Stimulated activated CD8-positive, alpha-beta memory T cell treated with anti-CD3 and anti-CD28 coated beads, Interleukin-7, amount 100 ng/mL, for 48 hours (primary cell): ENCODE results near the gene TMEM161A.

Experiments used
- DNase-seq, 2 donors: peaks; one replicate each; pipeline ENCODE4 v3.0.0-alpha.2; 2020; ENCODE audit warnings: low read depth in 1 of 2; ENCODE audit errors: extremely low read depth in 1 of 2

TMEM161A gene

DNA sequence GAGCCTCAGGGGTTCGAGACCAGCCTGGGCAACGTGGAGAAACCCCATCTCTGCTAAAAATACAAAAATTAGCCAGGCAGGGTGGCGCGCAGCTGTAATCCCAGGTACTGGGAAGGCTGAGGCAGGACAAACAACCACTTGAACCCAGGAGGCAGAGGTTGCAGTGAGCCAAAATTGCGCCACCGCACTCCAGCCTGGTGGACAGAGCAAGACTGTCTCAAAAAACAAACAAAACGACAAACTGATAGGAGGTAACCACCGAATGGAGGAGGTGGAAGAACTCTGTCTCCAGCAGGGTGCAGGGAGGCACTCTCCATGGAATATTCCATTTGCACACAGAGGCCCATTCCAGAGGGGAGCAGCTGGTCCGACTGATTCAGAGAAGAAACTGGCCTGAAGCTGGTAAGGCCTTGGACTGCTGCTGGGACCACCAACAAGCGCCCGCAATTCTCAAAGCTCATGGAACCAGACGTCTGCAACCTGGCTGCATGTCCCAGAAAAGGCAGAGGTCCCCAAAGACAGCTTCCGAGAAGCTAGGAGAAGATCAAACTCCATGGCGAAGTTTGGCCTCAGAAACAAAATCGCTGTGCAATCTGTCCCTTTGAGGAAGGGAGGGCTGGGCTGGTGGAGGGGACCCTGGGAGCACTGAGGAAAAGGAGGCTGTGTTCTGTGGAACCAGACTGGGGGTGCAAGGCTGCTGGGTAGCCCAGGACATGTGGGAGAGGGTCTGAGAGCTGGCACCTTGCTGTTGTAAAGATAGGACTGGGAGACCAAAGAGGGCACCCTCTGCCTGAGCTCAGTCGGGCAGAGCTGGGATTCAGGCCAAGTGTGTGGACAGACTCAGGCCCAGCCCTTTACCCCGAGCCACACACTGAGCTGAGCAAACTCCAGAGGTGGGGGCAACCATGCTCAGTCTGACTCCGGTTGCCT, 39.3 kb downstream of the TMEM161A start:
- DNase-seq = no peak

DNA sequence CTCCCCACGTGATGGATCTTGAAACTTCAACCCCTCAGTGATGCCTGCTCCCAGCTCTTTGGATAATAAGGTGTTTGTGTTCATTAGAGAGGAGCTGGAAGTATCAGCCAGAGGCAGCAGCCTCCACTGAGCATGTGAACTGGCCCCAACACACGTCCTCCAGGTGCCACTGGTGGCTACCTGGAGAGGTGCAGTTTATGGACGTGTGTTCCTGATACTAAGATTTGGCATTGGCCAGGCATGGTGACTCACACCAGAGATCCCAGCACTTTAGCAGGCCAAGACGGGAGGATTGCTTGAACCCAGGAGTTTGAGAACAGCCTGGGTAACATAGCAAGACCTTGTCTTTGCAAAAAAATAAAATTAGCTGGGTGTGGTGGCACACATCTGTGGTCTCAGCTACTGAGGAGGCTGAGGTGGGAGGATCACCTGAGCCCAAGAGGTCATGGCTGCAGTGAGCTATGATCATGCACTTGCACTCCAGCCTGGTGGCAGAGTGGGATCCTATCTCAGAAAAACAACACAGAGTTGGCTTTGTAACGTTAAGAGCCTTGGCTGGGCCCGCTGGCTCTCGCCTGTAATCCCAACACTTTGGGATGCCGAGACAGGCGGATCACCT, 40.1 kb downstream of the TMEM161A start:
- DNase-seq = no peak

DNA sequence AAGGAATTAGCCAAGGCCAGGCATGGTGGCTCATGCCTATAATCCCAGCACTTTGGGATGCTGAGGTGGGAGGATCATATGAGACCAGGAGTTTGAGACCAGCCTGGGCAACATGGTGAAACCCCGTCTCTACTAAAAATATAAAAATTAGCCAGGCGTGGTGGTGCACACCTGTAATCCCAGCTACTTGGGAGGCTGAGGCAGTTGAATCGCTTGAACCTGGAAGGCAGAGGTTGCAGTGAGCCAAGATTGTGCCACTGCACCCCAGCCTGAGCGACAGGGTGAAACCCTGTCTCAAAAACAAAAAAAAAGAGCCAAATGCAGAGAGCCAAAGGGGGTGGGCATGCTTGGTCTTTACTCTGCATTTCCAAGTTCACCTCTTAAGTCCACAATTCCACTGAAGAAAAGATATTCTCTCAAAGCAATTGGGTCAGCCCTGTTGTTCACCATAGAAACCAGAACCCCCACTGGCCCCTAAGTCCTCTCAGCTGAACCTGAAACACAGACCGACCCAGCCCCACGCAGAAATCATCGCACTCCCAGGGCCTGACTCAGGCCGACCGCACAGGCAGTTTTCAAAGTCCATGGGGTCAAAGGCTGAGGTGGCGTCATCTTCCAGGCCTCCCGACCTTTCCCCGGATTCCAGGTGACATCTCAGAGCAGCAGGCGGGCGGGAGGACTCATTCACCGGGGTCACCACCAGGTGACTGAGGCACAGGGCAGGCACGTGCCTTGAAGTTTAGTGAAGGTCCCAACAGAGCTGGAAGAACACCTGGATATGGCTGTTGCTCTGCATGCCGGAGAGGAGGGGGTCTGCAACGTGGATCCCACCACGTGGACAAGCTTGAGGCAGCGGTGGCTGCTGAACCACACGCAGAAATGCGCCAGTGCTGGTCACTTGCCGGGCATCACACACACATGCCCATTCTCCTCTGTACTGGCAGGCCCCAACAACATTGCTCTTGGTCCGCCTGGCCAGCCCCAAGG, 41.3 kb downstream of the TMEM161A start:
- no peak for DNase-seq

DNA sequence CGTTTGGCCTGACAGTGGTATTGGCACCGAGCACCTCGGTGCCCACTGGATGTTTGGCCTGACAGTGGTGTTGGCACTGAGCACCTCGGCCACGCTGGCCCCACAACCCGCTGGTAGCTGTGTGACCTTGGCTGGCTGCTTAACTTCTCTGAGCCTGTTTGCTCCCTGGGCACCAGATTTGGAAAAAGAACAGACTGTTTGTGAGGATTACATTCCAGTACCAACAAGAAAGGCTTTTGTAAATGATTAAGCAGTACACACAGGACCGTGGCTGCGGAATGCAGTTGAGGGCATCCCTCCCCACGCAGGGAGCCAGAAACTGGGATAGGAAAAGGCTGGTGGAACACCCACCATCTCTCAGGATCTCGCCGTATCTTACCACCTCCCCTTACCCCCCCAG, 42.6 kb downstream of the TMEM161A start:
- DNase-seq = no peak

DNA sequence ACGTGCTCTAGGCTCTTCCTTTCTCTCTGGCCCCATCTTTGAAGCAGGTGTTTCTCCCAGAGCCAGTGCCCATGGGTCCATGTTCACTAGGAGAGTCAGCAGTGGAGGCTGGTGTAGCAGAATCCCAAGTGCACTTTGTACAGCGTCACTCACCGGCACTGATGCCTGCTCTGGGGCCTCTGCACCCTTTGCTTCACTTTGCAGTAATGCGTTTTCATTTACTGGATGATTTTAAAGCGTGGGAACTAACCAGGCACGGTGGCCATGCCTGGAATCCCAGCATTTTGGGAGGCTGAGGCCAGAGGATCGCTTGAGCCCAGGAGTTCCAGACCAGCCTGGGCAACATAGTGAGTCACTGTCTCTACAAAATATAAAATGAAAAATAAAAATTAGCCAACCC, 43.8 kb downstream of the TMEM161A start:
- no peak for DNase-seq

DNA sequence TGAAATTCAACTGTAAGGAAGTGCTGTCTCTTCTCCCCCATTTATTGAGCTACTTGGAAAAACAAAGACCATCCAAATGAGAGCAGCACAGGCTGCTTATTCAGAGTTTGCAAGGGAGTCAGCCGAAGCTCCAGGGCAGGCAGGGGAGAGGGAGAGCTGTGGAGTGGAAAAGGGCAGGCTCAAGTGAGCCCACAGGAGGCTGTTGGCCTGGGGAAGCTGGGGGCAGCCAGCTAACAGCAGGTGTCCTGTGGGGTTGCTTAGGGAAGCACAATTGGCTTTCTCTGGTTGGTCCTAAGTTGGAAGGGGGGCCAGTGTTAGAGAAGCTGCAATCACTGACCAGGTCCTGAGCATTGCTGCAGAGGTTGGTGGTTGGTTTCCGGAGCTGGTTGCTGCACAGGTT, 50.6 kb downstream of the TMEM161A start:
- no peak for DNase-seq

DNA sequence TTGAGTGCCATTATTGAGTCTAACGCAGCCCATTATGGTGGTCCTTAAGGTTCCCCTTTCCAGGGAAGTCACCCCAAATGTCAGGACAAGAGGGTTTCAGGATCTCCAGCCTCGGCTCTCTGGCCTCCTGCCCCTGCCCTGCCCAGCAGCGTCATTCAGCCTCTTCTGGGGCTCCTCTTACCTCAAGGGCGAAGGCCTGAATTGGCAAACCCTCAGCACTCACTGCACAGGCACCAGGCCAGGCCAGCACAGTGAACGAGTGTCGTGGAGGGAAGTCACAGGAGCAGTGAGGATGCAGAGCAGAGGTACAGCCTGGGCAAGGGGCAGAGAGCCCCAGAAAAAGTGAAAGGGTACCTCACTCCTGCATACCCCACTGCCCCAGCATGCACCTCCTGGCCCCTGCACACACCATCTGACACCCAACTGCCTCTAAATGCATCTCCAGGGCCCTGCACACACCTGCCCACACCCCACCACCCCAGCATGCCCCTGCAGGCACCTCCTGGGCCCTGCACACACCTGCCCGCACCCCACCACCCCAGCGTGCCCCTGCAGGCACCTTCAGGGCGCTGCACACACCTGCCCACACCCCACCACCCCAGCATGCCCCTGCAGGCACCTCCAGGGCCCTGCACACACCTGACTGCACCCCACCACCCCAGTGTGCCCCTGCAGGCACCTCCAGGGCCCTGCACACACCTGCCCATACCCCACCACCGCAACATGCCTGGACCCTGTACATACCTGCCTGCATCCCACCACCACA, 54.7 kb downstream of the TMEM161A start:
- no peak for DNase-seq

DNA sequence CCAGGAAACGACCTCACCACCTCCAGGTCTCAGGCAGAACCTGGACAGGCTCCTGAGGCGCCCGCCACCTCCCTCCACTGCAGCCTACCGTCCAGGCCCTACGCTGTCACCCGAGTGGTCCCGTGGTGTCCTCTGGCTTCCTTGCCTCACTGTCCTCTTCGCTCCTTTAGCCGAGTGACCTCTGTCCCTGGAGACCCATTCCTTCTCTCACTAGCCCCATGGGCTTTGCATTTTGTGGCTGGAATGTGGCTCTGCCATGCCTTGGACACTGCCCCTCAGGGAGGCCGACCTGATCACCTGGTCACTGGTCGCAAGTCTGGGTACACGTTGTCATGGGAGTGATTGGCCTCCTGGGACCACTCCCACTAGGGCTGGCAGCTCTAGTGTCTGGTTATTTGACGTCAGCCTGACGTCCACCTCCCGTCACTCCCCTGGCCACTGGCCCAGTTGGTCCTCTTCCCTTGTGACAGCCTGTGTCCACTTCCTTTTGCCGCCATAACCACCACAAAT, 56.6 kb downstream of the TMEM161A start:
- DNase-seq = no peak

DNA sequence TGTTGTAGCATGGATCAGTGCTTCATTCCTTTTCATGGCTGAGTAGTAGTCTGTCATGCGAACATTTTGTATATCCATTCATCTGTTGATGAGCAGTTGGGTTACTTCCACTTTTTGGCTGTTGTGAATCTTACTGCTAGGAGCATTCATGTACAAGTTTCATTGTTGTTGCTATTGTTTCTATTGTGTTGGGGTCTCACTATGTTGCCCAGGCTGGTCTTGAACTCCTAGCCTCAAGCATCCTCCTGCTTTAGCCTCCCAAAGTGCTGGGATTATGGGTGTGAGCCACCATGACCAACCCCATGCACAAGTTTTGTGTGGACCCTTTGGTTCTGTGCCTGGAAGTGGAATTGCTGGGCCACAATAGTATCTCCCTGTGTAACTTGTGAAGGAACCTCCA, 58.7 kb downstream of the TMEM161A start:
- no peak for DNase-seq

DNA sequence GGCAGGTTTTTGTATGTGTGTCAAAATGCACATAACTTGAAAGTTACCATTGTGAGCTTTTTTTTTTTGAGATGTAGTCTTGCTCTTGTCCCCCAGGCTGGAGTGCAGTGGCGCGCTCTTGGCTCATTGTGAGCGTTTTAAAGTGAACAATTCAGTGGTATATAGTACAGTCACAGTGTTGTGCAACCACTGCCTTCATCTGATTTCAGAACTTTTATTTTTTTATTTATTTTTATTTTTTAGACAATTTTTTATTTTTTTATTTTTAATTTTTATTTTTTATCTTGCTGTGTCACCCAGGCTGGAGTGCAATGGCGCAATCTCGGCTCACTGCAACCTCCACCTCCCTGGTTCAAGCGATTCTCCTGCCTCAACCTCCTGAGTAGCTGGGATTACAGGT, 59.5 kb downstream of the TMEM161A start:
- no peak for DNase-seq

DNA sequence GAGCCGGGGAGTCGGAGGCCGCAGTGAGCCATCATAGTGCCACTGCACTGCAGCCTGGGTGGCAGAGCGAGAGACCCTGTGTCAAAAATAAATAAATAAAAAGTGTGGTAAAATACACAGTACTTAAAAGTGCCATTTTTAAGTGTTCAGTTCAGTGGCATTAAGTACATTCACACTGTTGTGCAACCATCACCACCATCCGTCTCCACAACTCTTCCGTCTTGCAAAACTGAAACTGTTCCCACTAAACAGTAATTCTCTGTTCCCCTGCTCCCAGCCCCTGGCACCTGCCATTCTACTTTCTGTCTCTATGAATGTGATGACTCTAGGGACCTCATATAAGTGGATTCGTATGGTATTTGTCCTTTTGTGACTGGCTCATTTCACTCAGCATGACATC, 61.2 kb downstream of the TMEM161A start:
- no peak for DNase-seq

DNA sequence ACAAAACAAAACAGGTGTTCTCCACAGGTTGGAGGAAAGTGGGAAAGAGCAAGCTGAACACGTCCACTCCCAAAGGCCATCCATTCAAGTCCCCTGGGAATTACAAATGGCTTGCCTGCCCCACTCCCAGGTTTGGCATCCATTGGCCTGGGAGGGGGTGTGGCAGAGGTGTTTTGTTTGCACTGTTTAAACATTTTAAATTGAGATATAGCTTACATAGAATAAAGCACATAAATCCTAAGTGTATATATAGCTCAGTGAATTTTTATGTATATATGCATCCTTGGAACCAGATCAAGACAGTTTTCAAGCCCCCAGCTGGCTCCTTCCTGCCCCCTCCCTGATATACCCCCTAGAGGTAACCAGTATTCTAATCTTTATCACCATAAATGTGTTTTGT, 61.8 kb downstream of the TMEM161A start:
- DNase-seq = no peak

DNA sequence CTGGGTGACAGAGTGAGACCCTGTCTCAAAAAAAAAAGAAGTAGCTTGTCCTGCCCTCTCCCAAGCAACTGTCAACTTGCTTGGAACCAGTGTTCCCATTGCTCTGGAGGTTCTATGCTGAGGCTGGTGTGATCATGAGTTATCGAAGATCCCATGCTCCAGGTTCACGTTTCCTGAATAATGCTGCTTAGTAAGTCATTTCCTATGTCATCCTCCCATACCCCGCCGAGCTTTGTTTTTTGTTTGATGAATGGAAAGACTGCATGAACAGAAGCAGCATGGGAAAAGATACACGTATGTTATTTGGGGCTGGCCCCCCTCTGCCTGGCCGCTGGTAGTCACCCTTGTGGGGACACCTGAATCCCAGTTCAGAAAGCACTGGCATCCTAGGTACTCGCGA, 63.2 kb downstream of the TMEM161A start:
- no peak for DNase-seq

DNA sequence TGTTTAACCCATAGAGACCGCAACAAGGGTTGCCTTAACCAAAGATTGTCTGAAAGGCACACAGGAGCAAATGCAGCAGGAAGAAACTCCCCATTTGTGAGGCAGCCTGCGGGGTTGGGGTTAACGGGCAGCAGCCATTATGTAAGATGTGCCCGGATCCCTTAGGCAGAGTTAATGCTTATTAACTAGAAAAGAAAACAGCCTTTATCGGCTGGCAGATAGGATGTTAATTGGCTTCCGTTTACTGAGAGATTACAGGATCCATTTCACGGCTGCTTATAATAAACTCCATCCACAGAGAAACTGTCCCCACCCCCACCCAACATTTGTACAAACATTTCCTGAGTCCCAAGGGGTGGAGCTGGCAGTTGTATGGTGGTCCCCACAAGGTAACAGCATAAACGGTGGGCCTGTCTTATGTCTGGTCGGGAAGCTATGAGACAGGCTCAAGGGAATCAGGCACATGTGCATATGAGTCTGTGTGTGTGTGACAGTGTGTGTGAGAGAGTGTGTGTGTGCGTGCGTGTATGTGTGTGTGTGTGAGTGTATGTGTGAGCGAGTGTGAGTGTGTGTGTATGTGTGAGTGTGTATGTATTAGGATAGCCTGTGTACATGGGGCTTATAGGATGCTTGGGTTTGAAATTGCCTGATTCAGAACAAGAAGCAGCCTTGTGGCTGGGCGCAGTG, 63.9 kb downstream of the TMEM161A start:
- no peak for DNase-seq

DNA sequence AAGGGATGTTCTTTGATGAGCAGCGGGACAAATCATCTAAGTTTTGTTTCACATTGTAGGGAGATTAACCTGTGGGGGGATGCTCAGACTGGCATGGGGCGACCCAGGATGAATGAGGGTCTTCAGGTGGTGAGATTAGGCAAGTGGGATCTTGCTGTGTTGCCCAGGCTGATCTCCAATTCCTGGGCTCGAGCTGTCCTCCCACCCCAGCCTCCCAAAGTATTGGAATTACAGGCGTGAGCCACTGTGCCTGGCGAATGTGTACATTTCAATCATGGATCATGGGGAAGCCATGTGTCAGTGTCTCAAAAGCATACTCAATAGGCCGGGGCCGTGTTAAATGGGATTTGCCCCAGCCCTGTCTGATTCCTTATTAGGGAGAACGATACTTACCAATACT, 66.4 kb downstream of the TMEM161A start:
- no peak for DNase-seq
